ENCODE data around the gene ANKFY1.

The ANKFY1 gene

DNA sequence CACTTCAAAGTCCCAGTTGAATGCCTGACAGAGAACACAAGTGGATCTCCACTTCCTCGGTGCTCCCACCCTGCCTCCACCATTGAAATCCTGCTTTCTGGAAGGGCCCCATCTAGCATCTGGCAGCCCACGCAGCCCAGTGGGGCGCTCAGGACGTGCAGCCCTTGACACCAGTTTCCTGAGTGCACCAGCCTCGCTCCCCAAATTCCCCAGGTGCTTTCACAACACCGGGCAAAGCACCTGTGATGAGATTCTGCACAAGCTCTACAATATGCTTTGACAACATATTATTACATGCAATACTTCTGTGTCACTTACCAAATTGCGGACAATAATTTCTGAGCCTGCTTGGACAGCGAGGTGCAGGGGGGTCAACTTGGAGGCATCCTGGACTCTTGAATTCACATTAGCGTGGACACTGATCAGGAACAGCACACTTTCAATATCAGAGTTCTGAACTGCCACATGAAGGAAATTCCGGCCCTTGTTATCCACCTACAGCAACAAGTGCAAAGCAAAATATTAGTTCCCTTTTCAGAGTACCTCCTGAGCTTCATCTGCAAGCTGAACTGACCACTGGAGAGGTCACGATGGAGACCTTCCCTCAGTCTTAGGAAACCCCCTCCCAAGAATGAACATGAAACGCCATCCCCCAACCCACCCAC lies 86.8 kb downstream of the ANKFY1 start:
- DNase-seq = no peak

DNA sequence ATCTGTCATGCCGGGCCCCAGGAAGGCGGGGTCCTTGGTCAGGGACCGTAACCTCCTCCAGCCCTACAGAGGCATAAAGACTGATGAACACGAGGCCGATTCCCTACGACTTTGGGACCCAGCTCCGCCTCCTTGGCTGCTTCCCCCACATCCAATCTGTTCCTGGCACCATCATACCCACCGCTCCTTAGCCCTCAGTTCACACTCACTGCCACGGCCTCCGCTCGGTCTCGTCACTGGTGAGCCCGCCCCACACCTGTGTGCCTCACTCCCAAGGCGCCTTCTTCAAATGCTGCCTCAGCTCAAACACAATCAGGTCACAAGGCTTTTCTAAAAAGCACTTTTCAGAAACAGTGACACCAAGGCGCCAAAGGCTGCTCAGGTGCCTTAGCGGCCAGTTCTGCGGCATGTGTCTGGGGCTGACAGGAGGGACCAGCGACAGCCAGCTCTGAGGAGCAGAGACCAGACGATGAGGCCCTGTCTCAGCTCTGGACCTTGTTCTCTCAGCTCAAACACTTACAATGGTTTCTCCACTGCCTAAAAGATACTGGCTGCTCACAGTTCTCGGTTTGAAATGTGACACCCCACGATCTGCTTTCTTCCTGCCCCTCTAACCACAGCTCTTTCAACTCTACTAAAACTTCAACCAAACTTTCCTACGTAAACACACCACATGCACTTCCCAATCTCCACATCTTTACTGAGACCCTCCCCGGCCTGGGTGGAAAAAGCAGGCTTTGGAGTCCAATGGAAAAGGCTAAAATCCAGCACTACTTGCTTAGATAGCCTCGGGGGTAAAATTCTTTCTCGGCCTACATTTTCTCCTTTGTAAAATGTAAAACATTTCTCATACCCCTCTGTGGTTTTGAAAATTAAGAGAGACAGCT lies 87.6 kb downstream of the ANKFY1 start:
- no peak for DNase-seq

DNA sequence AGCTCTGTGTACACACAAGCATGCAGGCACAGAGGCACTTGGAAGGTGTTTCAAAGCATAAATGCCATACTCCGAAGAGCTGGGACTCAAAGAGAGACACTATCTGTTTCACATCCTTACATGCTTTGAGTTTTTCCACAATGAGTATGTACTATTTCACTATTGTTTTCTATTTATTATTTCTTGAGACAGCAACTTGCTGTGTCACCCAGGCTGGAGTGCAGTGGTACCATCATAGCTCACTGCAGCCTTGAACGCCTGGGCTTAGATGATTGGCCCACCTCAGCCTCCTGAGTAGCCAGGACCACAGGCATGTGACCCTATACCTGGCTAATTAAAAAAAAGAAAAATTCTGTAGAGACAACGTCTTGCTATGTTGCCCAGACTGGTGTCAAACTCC lies 89.2 kb downstream of the ANKFY1 start:
- no peak for DNase-seq

DNA sequence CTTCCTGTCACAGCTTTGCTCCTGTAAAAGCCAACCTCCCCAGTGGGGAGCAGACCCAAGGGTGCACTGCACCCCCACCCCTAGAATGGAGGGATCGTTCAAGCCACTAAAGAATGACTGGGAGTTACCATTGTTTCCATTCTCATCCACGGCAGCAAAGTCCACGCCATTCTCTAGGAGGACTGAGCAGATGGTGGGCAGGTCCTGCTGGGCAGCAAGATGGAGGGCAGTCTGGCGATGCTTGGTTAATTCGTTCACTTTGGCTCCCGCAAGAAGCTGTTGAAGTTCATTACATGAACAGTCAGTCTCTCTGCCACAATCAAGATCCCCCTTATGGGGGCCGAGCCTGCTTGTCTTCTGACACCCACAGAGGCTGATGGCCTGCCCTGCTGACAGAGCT lies 90.0 kb downstream of the ANKFY1 start:
- no peak for DNase-seq

DNA sequence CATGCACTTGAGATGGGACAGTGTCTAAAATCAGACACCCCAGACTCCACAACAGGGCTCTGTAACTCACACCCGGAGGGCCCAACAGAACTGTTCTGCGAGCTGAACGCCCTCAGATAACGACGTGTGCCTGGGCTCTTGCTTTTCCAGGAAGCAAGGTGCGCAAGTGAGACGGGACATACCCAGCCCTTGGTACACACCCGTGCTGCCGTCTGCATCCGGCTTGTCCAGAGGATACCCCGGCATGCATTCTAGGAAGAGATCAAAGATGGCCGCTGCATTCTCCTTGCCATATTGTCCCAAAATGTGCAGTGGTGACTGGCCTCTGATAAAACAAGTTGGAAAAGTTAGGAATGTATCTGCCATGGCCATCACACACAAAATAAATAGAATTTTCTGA lies 91.4 kb downstream of the ANKFY1 start:
- no peak for DNase-seq

DNA sequence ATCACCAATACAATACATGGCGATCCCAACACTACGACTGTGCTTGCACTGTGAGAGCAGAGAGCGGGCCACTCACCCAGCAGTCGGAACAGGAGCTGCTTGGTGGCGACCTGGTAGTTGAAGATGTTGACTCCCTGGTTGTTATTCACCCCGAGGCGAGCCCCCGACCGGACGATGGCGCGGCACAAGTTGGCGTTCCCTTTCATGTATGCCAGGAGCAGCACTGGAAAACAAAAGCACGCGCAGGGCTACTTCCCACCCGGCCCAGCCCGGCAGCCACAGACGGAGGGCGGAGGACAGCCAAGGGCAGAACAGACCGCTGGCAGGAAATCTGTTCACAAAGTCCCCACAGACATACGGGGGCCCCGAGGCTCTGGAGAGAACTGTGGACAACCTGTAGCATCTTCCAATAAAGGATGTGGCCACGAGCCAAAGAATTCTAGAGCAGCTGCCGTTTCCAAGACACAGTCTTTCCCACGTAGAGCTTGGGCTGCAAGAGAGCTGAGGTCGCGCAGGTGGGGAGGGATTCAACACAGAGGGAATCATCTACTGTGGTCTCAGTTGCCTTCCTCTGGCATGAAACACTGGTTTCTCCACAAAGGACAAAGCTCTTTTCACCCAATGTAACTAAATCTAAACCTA lies 93.0 kb downstream of the ANKFY1 start:
- DNase-seq = no peak

DNA sequence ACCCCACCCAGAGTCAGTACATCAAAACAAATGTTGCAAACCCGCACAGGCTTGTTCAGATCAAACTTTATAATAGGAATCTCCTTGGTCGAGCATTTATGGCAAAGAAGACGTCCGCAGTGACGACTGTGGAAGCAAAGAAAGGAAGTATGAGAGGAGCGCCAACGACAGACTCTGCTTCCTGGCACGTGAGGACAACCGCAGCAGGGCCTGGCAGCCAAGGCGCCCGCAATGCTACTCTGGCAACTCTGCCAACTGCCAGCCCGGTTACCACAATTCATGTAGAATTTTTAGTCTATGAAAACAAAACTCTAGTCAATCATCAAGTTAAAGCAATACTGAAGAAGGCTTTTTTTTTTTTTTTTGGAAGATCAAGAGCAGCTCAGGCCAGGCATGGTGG lies 96.0 kb downstream of the ANKFY1 start:
- DNase-seq = no peak

DNA sequence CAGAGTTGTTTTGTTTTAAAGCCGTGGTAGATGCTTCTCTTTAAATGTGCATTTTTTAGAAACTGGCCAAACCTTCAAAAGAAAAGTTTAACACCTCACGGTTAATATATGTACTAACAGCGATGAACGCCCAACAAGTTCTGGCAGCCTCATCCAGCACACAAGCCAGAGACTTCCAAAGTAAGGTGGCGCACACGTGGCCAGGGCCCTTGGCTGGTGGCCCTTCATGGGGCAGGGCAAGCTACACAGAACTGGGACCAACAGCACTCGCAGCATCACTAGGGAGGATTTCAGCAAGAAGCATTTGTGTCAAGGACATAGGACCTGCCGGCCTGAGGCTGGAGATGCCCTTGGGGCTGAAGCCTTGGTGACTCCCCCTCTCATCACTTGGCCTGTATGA lies 97.4 kb downstream of the ANKFY1 start:
- no peak for DNase-seq

DNA sequence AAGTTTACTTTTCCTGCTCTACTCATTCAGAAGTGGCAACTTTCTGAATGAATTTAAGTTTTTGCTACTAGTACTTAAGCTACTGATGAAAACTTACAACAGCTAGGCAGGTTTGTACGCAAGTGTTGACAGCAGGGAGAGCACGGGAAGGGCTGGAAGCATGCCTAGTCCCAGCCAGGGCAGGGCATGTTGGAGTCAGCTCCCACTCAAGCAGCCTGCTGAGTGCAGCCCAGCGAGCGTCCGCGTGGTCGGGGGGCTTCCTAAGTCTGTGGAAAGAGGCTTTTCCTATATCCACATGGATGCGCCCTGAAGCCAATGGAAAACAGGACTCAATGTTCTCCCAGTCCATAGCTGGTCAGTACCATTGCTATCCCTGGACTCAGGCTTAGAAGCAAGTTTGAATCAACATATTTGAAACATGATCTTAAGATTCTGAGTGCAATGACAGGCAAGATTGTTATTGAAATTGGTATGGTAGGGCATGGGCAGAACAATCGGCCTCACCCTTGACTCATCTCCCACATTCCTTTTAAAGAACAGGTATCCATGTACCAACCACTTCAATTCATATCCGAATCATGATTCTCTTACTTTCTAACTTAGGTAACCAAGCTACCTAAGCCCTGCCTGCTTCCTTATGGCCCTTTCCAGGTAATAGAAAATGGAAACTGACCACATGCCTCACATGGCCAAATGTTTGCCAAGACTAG lies 98.3 kb downstream of the ANKFY1 start:
- DNase-seq = no peak

DNA sequence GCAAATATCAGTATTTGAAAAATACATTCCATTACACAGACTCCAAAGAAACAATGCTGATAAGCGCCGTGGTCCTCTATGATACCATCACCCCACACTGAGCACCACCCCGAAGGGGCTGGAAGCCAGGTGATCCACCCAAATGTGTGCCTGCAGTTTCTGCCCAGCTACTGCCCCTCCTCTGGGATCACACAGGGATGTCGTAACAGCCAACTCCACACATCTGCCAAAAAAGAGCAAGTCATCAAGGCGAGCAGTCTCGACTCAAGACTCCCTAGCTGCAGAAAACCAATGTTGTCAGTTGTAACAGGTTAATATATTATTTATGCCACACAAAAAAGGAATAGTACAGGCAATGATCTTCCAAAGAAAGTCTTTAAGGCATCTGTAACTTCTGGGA lies 99.8 kb downstream of the ANKFY1 start:
- DNase-seq = no peak

DNA sequence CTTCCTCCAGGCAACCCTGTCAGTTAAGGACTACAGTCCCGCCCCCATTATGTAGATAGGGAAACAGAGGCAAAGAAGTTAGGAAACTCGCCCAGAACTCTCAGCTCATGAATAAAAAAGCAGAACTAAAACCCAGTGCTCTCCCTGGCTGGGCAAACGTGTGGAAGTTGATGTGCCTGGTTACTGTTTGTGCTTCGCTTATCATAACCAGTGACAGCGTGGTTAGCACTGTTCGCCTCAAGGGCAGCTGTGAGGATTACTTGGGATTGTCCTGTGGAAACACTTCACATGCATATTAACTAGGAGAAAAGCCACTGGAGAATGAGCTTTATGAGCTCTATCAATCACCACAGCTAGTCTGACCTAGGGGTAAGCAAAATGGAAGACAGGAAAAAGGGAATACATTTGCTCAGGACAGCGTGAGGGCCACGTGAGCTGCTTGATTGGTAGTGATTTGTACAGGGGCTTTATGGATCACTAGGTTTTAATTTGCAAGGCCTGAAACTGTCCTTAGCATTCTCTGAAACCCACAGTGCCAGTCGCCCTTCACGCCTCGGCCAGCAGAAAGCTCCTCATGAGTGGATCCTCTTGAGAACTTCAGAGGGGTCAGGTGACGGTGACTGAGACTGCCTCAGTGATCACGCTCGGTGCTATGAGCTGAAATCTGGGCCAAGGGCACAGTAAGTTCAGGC lies 100.9 kb downstream of the ANKFY1 start:
- no peak for DNase-seq

DNA sequence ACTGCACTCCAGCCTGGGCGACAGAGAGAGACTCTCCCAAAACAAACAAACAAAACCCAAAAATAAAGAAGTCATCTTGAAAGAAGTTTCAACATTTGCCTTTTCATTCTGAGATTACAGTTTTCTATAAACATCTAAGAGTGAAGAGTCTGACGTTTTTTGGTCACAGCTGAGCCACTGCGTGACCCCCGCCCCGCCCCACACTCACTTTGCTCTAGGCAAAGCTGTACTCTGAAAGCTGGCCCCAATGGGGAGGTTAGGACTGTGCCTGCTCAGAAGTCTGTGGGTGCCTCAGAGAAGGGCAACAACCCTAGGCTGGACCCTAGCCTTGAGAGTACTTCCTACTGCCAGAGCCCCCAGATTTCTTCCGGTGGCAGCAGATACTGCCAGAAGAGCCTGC lies 101.5 kb downstream of the ANKFY1 start:
- no peak for DNase-seq

DNA sequence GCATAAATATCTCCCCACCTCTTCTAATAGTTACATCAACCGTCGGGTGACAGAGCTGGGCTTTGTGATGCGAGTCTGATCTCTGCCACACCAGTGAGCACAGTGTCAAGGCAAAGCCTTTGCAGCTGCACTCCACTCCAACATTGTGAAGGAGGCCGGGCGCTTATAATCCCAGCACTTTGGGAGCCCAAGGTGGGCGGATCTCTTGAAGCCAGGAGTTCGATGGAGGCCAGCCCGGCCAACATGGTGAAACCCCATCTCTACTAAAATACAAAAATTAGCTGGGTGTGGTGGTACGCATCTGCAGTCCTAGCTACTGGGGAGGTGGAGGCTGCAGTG lies 101.8 kb downstream of the ANKFY1 start:
- no peak for DNase-seq

DNA sequence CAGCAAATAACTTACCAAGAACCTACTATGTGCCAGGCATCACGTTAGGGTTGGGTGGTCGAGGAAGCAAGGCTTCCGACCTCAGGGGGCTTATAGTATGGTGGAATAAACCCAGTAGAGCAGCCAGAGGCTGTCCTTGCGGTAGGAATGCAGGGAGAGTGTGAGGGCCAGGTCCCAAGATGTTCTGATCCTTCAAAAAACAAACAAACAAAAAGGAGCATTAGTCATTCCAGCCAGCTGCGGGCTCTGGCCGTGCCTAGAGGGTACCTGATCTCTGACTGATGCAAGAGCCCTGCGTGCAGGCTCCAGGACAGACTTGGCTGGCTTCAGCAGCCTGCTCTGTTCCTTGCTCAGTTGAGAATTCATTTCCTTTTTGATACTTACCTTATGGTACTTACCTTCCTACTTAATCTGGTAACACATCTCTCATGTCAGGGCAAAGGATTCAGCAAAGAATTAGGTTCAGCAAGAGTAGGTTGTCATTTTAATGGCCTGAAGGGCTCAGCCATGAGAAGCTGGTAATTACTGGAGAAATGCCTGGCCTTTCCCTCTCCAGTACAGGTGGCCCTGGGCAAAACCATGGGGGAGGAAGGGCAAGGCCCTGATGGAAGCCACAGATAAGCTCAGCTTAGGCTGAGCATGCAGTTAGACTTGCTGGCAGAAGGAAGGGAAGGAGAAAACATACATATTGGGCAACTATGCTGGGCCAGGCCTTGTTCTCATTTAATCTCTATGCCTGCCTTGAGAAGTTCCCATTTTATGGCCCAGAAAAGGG lies 102.4 kb downstream of the ANKFY1 start:
- peak; percentile 79 for DNase-seq

DNA sequence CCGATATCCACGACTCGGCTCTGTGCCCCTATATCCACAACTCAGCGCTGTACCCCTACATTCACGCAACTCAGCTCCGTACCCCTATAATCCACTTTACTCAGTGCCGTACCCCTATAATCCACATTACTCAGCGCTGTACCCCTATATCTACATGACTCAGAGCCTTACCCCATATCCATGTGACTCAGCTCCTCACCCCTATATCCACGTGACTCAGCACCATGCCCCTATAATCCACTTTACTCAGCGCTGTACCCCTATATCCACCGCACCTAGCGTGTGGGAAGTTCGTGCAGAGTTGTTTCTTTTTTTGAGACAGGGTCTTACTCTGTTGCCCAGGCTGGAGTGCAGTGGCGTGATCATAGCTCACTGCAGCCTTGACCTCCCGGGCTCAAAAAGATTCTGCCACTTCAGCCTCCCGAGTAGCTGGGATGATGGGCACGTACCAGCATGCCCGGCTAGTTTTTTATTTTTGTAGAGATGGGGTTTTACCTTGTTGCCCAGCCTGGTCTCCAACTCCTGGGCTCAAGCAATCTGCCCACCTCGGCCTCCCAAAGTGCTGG lies 103.4 kb downstream of the ANKFY1 start:
- DNase-seq = no peak

DNA sequence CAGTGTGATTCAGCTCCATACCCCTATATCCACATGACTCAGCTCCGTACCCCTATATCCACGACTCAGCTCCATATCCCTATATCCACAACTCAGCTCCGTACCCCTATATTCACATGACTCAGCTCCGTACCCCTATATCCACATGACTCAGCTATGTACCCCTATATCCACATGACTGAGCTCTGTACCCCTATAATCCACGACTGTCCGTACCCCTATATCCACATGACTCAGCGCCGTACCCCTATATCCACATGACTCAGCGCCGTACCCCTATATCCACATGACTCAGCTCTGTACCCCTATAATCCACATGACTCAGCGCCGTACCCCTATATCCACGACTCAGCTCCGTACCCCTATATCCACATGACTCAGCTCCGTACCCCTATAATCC lies 104.0 kb downstream of the ANKFY1 start:
- no peak for DNase-seq

DNA sequence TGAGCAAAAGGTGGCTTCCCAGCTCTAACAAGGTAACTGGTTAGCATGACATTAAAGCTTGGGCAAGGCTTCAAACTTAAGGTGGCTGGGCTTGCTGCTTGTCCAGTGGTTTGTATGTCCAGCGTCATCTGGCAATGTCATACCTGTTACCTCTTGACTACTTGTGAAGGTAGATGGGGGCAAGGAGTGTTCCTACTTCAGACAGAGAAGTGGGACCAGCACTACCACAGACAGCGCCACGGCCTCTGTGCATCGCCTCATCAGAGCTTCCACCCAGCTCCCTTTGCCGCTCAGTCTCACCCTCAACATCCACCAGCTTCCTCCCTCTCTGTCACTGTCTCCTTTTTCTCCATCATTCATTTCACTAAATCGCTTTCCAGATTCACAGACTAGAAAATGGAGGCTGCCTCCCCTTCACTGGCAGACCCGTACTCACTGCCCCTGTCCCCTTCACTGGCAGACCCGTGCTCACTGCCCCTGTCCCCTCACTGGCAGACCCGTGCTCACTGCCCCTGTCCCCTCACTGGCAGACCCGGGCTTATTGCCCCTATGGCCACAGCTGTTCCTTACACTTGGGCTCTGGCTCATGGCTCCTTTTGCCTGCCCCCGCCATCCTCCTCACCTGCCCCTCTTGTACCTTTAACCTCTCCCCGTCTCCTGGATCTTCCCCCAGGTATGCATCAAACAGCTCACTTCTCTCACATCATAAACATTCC lies 106.0 kb downstream of the ANKFY1 start:
- DNase-seq = no peak

DNA sequence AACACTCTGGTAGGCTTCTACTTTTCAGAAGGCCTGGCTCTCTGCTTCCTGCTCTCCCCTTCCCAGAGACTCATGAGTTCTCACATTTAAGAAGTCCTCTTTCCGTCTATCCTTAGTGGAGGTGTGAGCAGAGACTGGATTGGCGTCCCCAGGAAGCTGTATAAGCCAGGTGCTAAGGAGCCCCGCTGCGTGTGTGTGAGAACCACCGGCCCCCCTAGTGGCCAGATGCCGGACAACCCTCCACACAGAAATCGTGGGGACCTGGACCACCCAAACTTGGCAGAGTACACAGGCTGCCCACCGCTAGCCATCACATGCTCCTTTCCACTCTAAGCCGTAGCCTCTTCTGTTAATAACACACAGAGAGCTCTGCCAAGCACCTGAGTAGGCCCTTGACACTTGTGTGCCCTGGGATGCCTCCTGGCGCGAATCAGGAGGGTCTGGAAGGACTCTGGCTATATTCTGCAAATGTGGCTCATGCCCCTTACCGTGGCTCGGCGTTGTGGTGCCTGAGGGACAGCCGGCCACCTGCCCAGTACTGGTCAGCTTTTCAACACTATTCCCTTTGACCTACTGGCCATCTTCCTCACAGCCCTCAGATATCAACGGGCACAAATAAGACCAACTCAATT lies 106.9 kb downstream of the ANKFY1 start:
- DNase-seq = no peak

DNA sequence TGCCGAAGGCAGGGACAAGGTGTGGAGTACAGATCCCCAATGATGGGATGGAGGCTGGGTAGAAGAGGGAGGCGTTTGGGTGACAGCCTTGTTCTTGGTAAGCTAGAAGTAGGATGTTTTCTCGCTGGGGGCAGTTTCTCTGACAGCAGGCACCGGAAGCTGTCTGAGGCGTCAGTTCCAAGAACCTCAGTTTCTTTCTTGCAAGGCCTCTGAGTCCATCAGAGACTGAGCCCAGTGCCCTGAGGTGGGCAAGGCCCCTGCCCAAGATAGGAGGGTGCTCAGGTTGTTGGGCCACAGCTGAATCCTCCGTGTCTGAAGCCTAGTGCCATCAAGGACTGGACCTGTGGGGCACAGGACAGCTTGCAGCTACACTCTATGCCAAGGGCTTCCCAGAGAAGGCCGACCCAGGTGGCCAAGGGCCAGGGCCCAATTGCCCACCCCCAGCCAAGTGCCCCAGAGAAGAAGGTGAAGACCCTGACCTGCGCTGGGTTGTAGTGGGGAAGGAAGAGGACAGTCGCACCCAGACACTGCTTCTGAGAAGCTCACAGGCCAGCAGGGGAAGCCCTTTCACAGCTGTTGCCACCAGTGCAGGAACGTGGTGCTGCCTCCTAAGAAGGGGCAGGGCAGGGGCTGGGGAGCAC lies 107.7 kb downstream of the ANKFY1 start:
- no peak for DNase-seq

DNA sequence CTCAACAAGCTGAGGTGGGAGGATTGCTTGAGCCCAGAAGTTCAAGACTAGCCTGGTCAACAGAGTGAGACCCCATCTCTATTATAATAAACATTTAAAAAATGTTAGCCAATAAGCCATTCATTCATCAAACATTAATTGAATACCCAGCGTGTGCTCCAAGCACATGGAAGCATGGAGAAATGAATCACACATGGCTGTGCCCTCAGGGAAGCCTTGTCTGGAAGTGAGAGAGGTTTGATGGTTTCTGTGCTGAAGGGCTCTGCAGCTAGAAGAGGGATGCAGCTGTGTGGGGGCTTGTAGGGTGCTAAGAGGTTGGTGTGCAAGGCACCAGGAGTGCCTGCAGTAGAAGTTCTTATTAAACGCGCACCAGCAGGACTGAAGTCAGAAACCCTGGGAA lies 109.6 kb downstream of the ANKFY1 start:
- no peak for DNase-seq
